ENCODE data around the gene TEKT3.

TEKT3 gene

DNA sequence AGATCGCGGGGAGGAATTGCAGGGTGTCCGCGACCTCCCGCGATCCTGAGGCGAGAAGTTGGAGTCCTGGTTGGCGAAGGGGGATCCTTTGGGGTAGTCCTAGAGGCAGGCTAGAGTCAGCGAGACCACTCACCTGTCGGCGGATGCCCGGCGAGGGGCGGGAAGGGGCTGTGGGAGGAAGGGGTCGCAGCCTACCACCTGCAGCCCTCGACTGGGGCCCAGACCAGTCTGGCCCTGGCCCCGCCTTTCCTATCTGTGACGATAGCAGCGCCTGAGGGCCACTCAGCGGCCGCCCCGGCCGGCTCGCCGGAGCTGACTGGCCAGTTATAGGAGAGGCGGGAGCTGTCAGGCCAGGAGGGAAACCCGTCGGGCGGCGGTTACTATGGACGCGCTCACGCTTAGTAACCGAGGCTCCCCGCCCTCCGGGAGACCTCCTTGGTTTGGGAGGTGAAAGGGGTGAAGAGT is at the start of gene TEKT3:
TSS of gene TEKT3 (minus strand) at position 213 of the 465 bp plus-strand sequence. CDS start 10,012 bp downstream, outside the sequence.
- peak; percentile 37 for DNase-seq

DNA sequence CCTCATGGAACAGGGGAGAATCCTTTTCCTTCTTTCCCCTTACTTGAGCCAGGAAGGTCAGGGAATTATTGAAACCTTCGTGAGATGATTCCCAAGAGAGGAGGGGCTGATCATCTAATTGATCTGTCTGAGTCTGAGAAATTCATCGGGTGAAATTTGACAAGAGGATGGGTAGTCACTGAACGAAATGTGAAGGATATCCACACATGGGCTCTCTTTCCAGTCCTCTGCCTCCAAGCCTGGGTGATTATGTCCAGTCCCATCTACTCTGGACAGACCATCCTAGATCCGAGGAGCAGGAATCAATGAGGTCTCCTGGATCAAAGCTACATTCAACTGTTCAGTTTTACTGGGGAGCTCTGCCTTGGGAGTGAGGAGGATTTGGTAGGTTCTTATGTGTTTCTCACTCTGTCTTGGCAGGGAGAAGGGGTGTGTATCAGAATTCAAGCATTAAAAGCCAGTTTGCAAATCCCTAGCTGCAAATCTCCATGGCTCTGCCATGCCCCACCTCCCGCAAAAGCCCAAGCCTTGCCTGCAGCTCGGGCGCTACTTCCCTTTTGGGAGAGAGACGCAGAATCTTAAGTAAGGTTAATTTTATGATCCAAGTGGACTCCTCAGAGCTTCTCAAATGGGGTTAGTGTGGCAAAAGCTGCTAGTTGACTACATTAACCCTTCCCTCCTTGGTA is 47.1 kb upstream of the TEKT3 start:
- DNase-seq = no peak

DNA sequence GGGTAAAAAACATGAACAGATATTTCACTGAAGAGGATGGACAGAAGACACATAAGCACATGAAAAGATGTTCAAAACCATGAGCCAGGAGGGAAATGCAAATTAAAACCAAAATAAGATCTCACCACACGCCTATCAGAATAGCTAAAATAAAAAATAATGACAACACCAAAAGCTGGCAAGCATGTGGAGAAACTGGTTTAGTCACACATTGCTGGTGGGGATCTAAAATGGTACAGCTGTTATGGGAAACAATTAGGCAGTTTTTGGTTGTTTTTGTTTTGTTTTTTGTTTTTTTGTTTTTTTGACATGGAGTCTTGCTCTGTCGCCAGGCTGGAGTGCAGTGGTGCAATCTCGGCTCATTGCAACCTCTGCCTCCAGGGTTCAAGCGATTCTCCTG is 44.7 kb upstream of the TEKT3 start:
- DNase-seq = no peak

DNA sequence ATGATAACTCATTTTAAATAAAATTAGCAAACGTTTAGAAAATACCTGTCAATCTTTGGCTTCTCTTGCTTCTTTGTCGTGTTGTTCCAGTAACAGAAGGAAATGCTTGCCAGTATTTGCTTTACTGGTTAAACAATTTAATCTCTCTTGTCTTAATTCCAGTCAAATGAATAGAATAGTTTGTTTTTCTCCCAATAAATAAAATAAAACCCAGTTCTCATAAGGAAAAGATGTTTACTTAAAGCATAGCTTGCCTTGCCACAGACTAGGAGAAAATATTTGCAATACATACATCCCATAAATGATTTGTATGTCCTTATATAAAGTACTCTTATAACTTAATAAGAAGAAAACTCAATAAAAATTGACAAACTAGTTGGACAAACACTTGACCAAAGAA is 43.9 kb upstream of the TEKT3 start:
- DNase-seq = no peak

DNA sequence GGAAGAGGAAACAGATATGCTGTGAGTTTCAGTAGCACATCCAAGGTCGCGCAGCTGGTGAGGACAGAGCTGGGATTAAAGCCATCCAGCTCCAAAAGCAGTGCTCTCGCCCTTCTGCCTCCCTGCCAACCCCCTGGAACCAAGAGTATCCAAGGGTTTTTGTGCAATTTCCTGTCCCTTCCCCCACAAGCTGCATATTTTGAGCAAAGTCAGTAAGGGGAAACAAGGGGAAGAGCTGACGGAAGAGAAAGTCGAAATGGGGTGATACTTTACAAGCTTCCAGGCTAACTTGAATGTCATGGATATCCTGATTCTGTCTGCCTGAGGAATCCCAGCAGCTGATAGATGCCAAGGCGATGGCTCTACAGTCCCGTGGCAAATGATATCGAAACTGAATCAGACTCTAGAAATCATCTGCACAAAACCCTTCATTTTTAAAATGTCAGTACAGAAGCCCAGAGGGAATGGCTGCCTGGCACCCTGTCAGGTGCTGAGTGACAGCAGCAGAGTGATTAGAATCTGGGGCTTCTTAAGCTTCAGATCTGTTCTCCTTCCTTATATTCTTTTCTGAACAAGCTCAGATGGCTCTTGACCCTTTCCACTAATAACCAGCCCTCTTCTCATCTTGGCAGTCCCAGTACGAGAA is 42.9 kb upstream of the TEKT3 start:
- DNase-seq = no peak

DNA sequence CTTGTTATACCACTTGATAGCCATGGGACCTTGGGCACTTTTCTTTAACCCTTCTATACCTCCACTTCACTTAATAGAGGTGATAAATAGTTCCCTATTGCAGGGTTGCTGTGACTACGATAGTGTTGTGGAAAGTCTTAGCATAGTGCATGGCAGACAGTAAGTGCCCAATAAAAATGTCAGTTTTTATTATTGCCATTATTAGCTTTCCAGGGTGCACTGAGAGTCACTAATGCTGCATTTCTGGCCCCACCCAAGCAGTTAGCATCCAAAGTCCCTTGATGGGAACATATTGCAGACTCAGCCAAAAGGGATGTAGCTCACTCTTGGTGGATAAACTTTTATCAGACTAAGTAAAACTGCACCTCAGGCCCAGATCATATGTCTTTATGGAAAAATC is 41.5 kb upstream of the TEKT3 start:
- DNase-seq = no peak

DNA sequence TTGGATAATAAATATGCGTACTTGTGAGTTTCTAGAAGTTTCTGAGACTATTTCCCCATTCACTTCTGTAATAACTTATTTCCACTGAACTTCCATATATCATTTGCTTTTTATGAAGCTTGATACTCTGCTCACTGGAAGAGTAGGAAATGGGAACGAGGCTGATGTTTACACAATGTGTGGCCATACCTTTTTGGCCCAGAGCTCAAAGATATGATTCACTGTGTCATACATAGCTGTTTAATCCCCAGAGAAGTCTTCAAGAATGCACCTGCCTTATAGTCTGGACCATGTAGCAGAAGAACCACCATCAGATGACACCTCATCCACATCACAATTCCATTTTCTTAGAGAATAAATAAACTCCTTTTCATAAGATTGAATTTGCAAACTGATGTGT is 40.3 kb upstream of the TEKT3 start:
- DNase-seq = no peak

DNA sequence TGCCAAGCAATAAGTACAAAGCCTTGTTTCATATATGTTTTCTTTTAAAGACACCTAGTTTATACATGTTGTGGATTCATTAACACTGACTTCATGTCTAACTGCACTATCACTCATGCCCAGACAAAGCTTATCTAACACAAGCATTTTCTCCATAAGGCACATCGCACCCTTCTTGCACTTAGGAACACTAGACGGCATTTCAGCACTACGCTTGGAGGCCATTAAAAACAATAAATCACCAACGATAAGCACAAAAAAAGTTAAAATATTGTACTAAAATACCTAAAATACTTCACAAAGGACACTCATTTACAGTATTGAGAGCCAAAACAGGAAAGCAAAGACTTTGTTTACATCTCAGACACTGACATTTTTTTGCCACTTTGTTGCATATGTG is 39.0 kb upstream of the TEKT3 start:
- DNase-seq = no peak

DNA sequence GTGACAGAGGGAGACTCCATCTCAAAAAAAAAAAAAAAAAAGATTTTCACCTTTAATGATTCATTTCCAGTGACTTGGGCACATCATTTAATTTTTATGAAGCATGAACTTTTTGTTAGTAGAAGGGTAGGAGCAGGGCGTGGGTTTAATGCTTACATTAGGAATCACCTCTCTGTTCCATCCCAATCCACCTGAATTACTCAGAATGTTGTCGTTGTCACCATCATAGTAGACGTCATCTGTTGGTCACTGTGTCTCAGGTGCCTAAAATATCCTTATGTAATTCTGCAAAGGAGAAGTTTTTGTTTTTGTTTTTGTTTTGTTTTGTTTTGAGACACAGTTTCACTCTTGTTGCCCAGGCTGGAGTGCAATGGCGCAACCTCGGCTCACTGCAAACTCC is 38.3 kb upstream of the TEKT3 start:
- DNase-seq = no peak

DNA sequence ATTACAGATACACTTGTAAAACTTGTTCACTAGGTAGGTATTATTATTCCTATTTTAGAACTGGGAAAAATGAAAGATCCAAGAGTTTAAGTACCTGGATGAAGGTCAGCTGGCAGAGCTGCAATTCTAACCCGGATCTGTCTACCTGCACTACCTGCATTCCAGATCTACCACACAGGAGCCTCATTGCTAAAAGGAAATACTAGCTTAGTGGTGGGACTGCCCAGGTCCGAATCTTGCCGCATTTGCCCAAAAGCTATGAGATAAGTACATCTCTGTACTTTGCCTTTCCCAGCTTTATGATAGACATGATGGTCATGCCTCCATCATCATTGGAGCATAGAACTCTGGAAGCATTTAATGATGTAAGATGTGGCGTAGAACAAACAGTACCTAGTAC is 36.8 kb upstream of the TEKT3 start:
- no peak for DNase-seq

DNA sequence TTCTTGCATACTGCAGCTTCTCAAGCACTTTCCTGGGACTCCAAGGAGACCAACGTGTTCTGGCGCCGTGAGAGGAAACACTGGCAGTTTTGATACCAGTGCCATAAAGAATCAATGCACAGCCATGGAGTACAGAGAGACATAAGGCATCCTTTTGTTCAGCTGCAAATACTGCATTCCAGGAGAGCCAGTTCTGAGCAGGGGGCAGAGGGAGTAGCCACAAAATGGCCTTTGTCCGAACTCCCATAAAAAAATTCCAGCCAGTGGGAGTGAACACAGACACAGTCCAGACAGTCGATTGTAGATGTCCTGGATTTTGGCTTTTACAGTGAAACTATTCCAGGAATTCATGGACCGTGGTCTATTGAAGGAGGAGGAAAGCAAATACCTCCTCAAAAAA is 36.2 kb upstream of the TEKT3 start:
- DNase-seq = no peak

DNA sequence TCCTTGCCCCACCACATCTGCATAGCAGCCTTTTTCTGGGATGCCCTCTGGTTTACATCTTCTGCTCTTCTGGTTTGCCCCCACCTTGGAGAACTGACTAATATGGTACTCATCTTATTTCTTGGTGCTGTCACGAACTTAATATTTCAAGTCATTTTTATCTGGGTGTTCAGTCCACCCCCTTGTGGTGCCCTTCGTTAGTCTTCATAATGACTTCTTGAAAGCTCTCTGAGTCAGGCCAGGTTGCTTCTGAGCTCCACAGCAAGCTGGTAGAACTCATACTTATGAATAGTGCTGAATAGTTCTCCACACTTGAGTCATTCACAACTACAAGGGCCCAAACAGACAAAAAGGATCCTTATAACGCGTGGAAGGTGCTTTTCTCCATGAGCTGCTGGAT is 35.8 kb upstream of the TEKT3 start:
- DNase-seq = no peak

DNA sequence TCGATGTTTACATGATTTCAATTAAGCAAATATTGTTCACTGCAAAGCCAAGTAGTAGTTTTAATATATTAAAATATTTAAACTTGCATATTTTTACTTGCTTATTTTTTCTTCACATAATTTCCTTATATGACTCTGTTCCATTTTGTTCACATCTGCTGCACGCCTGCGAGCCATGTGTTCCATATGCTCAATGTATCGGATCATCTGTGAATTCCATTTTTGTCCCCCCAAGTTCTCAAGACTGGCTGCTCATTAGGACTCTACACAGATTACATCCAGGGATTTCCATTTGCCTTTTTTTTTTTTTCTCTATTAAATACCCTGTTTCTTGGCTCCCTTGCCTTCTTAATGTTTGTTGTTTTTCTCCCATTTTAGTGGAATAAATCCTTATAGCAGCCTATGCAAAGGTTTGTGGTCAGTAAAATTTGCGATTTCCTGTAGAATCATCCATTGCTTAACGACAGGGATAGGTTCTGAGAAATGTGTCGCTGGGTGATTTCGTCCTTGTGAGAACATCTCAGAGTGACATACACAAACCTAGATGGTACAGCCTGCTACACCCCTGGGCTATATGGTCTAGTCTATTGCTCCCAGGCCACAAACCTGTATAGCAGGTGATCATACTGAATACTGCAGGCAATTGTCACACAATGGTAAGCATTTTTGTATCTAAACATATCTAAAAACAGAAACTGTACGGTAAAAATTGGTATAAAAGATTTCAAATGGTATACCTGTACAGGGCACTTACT is 30.2 kb upstream of the TEKT3 start:
- no peak for DNase-seq

DNA sequence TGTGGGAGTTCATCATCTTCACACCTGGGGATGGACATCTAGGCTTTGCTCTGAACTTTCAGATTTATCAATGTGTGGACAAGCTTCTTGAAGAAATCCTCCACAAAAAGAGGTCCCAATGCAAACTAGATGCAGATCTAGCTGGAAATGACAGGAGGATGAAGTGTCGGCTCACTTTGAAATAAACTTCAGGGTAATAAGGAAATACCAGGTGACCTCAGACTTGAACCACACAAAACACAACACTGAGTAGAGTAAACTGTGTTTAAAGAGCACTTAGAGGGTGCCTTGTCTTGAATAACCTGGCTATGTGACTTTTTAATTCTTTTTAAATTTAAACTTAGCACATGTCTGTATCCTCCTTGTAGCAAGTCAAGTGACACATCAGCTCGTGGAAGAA is 27.2 kb upstream of the TEKT3 start:
- no peak for DNase-seq

DNA sequence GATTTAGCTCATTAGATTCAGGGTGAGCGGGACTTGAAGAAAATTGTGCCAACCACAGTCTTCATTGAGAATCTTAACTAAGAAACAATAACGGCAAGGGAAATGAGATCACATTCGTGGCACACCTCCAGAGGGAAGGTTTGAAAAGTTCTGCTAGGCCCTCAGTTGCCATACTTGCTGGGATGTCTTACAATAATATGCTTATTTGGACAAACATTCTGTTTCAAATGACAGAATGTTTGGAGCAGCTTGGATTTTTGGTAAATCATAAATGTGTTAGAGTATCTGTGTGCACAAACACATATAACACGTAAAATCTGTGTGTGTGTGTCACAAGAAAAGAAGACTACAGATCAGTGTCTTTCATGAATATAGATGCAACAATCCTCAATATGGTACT is 24.6 kb upstream of the TEKT3 start:
- DNase-seq = no peak

DNA sequence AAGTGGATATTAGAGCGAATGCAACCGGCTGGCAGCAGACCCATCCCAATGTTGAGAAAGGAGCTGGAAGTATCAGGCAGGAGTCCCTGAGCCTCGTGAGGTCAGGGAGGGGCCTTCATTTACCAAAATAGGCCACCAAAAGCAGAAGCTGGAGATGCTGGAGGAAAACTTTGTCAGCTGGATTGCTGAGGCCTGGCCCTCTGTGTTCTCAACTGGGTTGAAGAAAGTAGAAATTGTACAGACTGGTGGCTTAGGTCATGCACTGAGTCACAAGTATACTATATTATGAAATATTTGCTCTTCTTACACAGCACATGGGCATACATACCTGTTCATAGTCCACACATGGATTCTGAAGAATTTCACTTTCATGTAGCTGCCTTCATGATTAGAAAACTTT is 23.2 kb upstream of the TEKT3 start:
- DNase-seq = no peak

DNA sequence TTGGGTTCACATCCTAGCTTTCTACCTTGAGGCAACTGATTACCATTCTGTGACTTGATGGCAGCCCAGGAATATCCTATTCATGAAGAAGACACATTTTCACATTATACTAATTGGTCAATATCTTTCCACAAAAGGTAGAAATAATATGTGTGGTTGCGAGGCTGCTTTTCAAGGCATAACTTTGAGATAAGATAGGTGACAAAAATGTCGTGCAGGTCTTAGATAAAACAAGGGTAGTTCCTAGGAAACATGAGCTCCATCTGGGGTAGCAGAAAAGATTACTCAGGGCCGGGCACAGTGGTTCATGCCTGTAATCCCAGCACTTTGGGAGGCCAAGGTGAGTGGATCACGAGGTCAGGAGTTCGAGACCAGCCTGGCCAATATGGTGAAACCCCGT is 22.3 kb upstream of the TEKT3 start:
- DNase-seq = no peak

DNA sequence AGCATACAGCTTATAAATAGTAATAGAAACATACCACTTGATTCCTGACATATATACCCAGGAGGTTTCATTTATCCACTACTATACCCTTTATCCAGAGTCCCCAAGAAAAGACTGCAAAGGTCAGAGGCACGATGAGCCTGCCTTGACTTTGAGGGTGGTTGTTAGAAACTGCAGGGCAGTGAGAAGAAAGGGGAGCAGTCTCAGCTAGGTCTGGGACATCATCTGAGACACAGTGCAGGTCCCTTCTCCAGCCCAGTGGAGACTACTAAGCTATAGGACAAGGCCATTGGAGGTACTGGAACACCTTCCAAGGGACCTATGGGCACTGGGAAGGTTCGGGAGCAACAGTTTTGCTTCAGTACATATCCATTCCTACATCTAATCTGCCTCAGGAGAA is 20.2 kb upstream of the TEKT3 start:
- DNase-seq = no peak

DNA sequence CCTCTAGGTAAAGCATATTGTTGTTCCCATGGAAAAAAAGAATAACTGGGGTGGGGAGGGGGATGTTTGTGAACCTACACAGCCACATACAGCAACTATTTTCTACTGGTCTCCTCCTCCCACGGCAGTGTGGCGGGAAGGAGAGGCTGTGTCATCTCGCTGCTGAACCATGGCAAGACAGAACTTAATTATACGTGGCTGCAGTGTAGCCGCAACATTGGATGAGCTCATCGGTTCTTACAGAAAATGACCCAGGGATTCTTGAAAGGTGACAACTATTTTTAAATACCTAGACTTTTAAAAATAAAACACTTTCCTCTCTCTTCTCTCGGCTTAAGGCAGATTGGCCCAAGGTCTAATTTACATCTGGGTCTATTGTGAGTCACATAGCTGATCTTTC is 19.8 kb upstream of the TEKT3 start:
- no peak for DNase-seq

DNA sequence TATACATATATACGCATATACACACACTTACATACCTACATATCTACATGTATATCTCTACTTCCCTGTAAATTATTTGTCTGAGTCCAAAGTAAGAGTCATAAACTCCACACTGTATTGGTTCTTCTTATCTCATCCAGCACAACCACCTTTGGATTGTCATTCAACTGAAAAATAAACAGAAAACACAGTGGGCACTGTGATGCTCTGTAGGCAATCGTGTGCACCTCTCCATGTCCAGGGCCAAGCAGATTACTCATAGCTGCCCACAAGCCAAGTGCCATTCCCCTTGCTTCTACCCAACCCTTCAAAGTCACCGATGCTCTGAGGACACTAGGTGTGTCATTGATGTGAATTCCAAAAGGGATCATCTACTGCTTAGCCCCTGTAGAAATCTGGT is 12.9 kb upstream of the TEKT3 start:
- DNase-seq = no peak

DNA sequence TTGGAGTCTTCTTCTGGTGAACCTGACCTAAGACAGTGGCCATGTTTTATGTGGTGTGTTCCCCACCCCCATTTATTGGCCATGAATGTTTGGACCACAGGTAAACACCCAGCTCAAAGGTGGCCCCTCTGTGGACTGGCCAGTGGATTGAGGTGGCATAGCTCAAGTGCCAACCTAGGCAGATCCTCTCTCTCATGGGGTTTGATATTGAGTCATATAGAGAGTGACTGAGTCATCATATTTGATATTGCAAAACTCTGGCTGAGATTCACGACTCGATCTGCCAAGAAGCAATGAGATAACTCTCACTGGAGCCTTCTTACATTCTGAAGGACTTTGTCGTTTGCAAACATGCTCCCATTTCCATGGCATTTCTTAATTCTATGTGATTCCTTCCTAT is 10.5 kb upstream of the TEKT3 start:
- no peak for DNase-seq

DNA sequence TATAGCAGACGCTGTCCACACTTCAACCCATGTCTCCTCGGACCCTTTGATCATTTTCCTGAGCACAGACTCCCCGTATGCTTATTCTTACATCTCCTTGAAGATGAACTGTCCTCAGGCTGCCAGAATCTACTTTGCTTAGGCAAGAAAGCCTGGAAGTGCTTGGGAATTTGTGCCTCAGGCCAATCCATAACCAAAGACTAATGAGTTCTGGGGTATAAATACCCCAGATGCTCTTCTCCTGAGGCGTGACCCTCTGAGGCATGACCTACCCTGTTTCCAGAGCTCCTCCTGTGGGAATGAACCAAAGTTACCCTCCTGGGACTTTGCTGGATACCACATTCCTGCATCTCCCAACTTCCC is 10.1 kb upstream of the TEKT3 start:
- DNase-seq = no peak

DNA sequence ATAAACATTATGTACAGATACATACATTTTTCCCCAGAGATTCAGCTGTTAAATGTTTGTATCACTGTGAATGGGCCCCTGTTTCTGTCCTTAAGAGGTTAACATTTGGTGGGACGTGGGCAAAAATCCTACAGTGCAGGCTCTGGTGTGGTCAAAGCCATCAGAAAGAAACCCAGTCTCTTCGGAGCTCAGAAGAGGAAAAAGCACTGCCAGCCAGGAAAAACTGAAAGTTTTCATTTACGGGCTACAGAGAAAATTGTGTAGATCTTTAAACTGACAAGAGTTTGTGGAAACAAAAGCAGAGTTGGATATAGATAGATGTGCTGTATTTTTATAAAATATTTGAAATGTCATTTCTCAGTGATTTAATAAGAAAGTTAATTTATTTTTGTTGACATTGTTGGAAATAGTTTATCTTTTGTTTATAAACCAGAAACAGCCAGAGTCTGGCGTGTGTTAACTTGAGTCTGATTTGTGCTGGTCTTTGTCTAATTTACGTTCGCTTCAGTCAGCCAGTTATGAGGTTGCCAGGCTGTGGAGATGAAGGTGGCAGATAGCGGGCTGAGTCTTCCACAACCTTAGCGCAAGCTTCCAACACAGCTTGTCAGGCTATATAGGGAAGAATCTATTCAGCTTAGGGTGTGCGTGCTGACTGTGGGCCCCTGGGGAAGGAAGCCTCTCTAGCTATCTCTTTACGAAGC is 9.5 kb upstream of the TEKT3 start:
- DNase-seq = no peak

DNA sequence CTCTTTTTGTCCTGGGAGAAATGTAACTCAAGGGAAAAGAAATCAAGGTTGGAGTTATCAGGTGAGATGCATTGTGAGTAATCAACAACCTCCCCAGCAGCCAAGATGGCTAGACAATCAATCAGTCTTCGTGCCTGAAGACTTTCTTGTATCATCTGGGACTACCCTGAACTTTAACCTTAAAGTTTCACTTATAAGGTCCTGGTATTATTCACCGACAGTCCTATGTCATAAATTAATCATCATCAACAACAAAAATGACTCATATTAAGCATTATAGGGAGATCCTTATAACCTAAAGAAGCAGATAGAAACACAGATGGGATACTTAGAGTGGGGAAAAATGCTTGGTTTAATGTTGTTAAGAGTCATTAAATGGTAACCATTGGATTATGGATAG is 7.7 kb upstream of the TEKT3 start:
- no peak for DNase-seq
